NT2/D1 (cell line): ENCODE results near the gene RIOX2.

Experiments used
- SUZ12 ChIP-seq: IDR thresholded peaks from 2 replicates; pipeline ENCODE4 v1.6.1; 2011; ENCODE audit not compliant: insufficient read length, insufficient read depth; ENCODE audit errors: extremely low read depth
- YY1 ChIP-seq: IDR thresholded peaks from 2 replicates; pipeline ENCODE4 v1.6.1; 2011; ENCODE audit not compliant: insufficient read length, insufficient read depth

DNA sequence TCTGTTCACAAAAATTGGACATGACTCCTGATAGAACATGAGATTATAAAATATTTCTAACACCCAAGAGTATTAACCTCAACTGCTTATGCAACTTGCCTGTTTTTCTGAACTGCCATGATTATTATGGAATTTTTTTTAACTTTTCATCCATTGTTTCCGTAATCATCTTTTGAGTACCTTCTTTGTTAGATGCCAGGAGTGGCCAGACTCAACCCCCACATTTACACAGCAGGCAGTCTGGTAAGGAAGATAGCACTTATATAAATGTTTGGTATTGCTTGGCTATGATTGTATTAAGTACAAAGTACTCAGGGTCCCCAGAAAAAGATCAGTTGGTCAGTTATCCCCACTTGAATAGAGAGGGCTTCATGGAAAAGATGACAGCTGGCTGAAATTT lies 76.1 kb downstream of the RIOX2 start:
- TF ChIP-seq SUZ12 (no peak), YY1 (no peak)
